GM18517 (cell line): ENCODE measurements around the gene MAGI2.
"Not testable (repeated sequence)": the region's sequence is repeated elsewhere in the genome, so short reads cannot be mapped to it uniquely, and the experiment has no call there.

Source experiments
- ATAC-seq: cut with Tn5 transposase; IDR thresholded peaks from one replicate; pipeline ENCODE4 v1.9.1; 2021; ENCODE audit warnings: mild to moderate bottlenecking, moderate library complexity; ENCODE audit not compliant: unreplicated experiment

The MAGI2 gene

GRCh38 chr7:78265486-78265885, 1188.0 kb downstream of the MAGI2 start:
- no peak for ATAC-seq

DNA sequence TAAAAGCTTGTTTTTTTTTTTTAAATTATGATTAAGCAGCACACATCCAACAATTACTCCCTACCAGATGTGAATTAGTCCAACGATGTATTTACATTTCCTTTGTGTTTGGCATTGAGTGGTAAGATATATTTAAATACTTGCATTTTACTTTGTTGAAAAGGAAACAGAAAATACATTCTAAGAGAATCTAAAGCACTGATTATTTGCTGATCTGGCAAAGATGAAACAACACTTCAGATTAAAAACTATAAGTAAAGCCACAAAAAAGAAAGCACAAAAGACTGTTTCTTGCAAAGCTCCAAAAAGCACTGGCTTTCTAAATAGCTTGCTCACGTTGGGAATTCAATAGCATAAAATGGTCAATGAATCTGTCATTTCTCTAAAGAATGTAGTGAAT, 1188.4 kb downstream of the MAGI2 start:
- no peak for ATAC-seq

GRCh38 chr7:78264105-78264504, 1189.4 kb downstream of the MAGI2 start:
- ATAC-seq, result no peak

DNA sequence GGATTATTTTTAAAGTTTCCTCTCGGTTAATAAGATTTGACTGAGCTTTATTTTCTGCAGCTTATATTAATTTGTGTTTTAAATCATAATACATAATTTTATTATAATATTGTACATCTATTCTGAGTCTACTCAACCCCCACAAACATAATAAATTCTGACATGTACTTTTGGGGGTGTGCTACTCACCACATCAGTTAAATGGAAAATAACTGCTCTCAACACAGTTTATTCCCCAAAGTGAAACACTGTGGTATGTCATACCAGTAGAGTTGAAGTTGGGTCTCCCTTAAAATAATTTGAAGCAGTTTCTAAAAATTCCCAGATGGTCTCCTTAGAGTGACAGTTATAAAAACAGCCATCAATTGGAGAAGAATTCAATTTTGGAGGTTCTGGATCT, 1191.7 kb downstream of the MAGI2 start:
- no peak for ATAC-seq

- ATAC-seq, result no peak
Measured at GRCh38 chr7:78261302-78261701, 1192.2 kb downstream of the MAGI2 start.

DNA sequence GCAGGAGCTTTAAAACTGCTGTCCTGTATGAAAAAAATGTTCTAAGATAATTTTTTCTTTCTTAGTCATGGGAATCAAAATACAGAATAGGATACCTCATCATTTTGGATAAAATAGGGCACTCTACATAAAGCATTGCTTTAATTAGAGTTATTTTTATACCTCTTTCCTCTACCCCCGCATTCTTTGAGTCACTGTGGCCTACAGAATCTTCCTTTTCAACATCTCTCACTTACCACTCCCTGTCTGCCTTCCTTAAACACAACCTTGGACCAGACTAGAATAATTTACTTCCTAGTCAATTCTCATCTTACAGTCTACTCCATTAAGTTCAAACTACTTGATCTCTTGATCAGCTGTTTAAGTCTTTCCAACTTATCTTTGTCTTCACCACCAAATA, 1192.6 kb downstream of the MAGI2 start:
- ATAC-seq, result no peak

- ATAC-seq, result no peak
Measured at GRCh38 chr7:78254726-78255055, 1198.8 kb downstream of the MAGI2 start.

GRCh38 chr7:78253850-78254725, 1199.4 kb downstream of the MAGI2 start:
- no peak for ATAC-seq

GRCh38 chr7:78248867-78249266, 1204.6 kb downstream of the MAGI2 start:
- ATAC-seq, result no peak

DNA sequence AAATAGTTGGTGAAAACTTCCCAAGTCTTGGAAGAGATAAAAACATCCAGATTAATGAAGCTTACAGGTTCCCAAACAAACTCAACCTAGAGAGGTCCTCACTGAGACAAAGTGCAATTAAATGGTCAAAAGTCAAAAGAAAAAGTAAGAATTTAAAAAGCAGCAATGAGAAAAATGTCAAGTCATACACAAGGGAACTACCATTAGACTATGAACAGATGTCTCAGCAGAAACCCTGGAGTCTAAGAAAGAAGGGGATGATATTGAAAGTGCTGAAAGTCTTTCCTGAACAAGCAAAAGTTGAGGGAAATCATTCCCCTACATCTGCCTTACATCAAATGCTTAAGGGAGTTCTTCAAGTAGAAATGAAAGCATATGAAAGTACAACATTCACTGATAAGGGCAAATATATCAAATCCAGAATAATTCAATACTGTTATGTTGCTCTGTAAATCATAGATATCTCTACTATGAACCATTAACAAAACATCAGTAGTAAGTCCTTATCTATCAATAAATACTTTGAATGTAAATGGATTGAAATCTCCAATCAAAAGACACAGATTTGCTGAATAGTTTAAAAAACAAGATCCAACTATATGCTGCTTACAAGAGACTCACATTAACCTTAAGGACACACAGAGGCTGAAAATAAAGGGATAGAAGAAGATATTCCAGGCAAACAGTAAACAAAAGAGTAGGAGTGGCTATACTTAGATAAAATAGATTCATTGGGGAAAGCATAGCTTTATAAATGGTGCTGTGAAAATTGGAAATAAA, 1205.4 kb downstream of the MAGI2 start:
- ATAC-seq, result no peak

GRCh38 chr7:78240179-78240578, 1213.3 kb downstream of the MAGI2 start:
- not testable (repeated sequence) for ATAC-seq

DNA sequence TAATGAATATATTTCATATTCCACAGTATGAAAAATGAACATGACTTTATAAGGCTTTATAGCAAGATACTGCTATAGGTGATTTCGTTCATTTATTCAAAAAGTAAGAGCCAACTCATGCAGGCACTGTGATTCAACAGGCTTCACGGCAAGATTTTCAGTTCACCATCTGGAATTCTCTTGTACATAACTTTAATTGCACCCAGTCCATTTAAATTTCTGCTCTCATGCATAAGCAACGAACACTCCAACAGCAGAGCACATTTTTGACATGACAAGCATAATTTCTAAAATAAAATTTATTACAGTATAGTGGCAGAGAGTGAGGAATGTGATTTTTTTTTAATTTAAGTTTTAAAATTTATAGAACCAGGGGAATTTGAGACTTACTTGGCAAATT, 1218.8 kb downstream of the MAGI2 start:
- no peak for ATAC-seq

DNA sequence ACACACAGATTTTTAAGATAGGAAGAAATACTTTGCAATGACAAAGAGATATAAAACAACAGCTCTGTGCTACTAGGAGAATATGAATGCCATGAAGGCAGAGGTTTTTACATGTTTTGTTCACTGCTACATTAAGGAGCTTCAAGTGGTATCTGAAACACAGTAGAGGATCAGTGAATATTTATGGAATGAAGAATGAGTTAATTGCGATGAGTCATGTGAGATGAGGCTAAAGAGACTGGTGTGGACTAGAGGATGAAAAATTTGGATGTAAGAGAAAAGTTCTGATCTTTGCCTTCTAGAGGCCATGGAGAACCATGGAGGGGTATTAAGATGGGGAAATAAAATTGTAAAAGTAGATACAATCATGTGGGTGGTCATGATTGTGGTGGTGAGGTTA, 1220.7 kb downstream of the MAGI2 start:
- no peak for ATAC-seq

GRCh38 chr7:78226059-78226719, 1227.3 kb downstream of the MAGI2 start:
- ATAC-seq, result no peak

- ATAC-seq, result no peak
Measured at GRCh38 chr7:78225534-78225933, 1227.9 kb downstream of the MAGI2 start.

- no peak for ATAC-seq
Measured at GRCh38 chr7:78224923-78225322, 1228.5 kb downstream of the MAGI2 start.

GRCh38 chr7:78223598-78223997, 1229.9 kb downstream of the MAGI2 start:
- no peak for ATAC-seq

DNA sequence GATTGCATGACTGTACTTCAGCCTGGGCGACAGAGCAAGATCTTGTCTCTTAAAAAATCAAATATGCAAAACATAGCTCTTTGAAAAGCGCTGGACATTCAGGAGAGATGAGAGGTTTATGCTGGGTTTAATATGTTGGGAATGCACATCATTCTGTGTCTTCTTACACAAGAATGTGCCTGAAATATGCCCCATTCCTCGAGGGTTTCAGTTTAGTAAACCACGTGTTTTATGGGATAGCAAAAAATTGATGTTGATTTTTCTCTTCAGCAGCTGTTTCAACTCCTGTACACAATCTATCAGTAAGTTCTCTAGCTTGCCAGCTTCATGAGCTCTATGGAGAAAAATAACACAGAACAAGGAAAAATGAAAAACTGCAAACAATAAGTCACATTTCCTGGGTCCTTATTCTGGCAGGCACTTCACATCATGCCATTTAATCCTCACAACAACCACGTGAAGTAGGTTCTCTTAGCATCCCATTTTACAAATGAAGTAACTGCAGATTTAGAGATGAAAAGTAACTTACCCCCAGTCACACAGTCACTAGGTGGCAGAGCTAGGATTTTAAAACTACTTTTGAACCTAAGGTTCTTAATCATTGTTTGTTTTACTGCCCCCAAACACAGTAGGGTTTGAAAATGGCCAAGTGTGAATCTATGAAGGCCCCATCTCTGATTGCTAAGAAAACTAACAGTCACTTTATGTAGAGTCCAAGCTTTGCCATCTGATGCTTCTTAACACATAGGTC, 1231.3 kb downstream of the MAGI2 start:
- ATAC-seq, result no peak

- ATAC-seq, result no peak
Measured at GRCh38 chr7:78220754-78221153, 1232.7 kb downstream of the MAGI2 start.

GRCh38 chr7:78218876-78219275, 1234.6 kb downstream of the MAGI2 start:
- ATAC-seq, result no peak

- no peak for ATAC-seq
Measured at GRCh38 chr7:78218051-78218450, 1235.4 kb downstream of the MAGI2 start.
